Measurements from ENCODE around the gene DNM3. TPM values are rescaled to one million over a fixed set of nuclear protein-coding genes. Genes with fewer than 3 reads are reported as not detected.

DNM3 gene
- total and polyA plus RNA-seq, 4 donors, result 2.6 to 16.2 (median 5.1) TPM; not detected in 1

DNA sequence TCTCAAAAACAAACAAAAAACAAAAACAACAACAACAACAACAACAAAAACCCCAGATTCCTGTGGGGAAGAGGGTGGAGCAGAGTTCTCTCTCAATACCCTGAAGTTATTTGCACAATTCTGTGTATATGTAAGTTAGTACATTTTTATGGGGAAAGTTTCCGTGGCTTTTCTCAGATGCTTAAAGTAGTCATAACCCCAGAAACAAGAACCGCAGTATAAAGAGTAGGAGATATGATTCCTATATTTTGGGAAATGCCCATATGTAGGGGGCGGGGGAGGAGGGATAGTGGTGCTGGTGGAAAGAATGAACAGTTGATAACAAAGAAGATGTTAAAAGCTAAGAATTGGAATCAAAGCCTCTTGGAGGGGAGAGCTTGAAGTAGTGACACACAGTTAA lies 131.5 kb downstream of the DNM3 start:
- no peak for ATAC-seq (ENCODE audit: low FRiP score)
- intact Hi-C loops (cut with DNase I), result no loop called here

DNA sequence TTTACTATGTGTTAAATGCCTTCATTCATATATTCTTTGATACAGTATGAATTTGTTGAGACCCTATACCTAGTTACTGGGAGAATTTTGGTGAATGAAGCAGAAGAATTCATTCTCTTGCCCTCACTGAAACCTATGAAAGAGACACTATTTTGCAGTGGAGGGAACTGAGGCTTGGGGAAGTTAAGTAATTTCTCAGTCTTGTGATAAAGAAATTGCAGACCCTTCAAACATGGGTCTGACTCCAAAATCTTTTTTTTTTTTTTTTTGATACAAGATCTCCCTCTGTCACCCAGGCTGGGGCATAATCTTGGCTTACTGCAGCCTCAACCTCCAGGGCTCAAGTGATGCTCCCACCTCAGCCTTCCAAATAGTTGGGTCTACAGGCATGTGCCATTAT lies 132.1 kb downstream of the DNM3 start:
- intact Hi-C loops (cut with DNase I), result no loop called here

More for the DNA sequence above, 131.5 kb downstream of the DNM3 start:
- H3K4me1 ChIP-seq (ENCODE audit: control insufficient read depth in 1 of 2, insufficient read depth in 2 of 2, low read length in 2 of 2), result no peaks in the 10 kb centered on the region
- no peak for DNase-seq
- no peaks in the 10 kb centered on the region for H3K27me3 ChIP-seq (ENCODE audit: control insufficient read depth in 1 of 2, insufficient read depth in 2 of 2, low read length in 1 of 2)
- no peaks in the 10 kb centered on the region for H3K9me3 ChIP-seq (ENCODE audit: control insufficient read depth, low read length)
- H3K4me3 ChIP-seq (ENCODE audit: low read length in 2 of 2), result no peak overlapping the region
- WGBS, 2 donors, result 92 to 93% methylated on average over 3 of the region's 3 CpGs
- no peaks in the 10 kb centered on the region for H3K36me3 ChIP-seq (ENCODE audit: control insufficient read depth in 1 of 2, insufficient read depth in 2 of 2, low read length in 1 of 2)
- no peak overlapping the region for H3K27ac ChIP-seq (ENCODE audit: low read depth in 1 of 2, low read length in 2 of 2)

GRCh38 chr1:171981303-171981702 lies 140.0 kb downstream of the DNM3 start:
- no peak overlapping the region for H3K27ac ChIP-seq (ENCODE audit: low read depth in 1 of 2, low read length in 2 of 2)
- no peaks in the 10 kb centered on the region for H3K27me3 ChIP-seq (ENCODE audit: control insufficient read depth in 1 of 2, insufficient read depth in 2 of 2, low read length in 1 of 2)
- ATAC-seq (ENCODE audit: low FRiP score) (no peak), DNase-seq (no peak)
- intact Hi-C loops (cut with DNase I), result no loop called here
- no peak overlapping the region for H3K4me3 ChIP-seq (ENCODE audit: low read length in 2 of 2)
- H3K36me3 ChIP-seq (ENCODE audit: control insufficient read depth in 1 of 2, insufficient read depth in 2 of 2, low read length in 1 of 2), result no peaks in the 10 kb centered on the region
- H3K4me1 ChIP-seq (ENCODE audit: control insufficient read depth in 1 of 2, insufficient read depth in 2 of 2, low read length in 2 of 2), result no peaks in the 10 kb centered on the region
- H3K9me3 ChIP-seq (ENCODE audit: control insufficient read depth, low read length), result no peaks in the 10 kb centered on the region

More for the DNA sequence above, 132.1 kb downstream of the DNM3 start:
- Histone ChIP-seq H3K4me3 (ENCODE audit: low read length in 2 of 2) (no peak overlapping the region), H3K27me3 (ENCODE audit: control insufficient read depth in 1 of 2, insufficient read depth in 2 of 2, low read length in 1 of 2) (no peaks in the 10 kb centered on the region), H3K9me3 (ENCODE audit: control insufficient read depth, low read length) (no peaks in the 10 kb centered on the region), H3K27ac (ENCODE audit: low read depth in 1 of 2, low read length in 2 of 2) (no peak overlapping the region), H3K4me1 (ENCODE audit: control insufficient read depth in 1 of 2, insufficient read depth in 2 of 2, low read length in 2 of 2) (no peaks in the 10 kb centered on the region), H3K36me3 (ENCODE audit: control insufficient read depth in 1 of 2, insufficient read depth in 2 of 2, low read length in 1 of 2) (no peaks in the 10 kb centered on the region)
- ATAC-seq (ENCODE audit: low FRiP score), result no peak
- no peak for DNase-seq

- Histone ChIP-seq H3K27me3 (ENCODE audit: control insufficient read depth in 1 of 2, insufficient read depth in 2 of 2, low read length in 1 of 2) (no peaks in the 10 kb centered on the region), H3K27ac (ENCODE audit: low read depth in 1 of 2, low read length in 2 of 2) (no peak overlapping the region), H3K9me3 (ENCODE audit: control insufficient read depth, low read length) (no peaks in the 10 kb centered on the region), H3K36me3 (ENCODE audit: control insufficient read depth in 1 of 2, insufficient read depth in 2 of 2, low read length in 1 of 2) (no peaks in the 10 kb centered on the region), H3K4me3 (ENCODE audit: low read length in 2 of 2) (no peak overlapping the region), H3K4me1 (ENCODE audit: control insufficient read depth in 1 of 2, insufficient read depth in 2 of 2, low read length in 2 of 2) (no peaks in the 10 kb centered on the region)
- WGBS, 2 donors, result 34 to 35% methylated on average over 1 of the region's 1 CpG
- intact Hi-C loops (cut with DNase I), result loop anchor here in 1 of 2 donors (2.0 kb wide), 1 partner anchor 183 kb away; no protein-coding TSS in a partner anchor
- ATAC-seq (ENCODE audit: low FRiP score) (peak; percentile 33), DNase-seq (no peak)
Observed at GRCh38 chr1:171983584-171983983, 142.3 kb downstream of the DNM3 start.

- H3K27ac ChIP-seq (ENCODE audit: low read depth in 1 of 2, low read length in 2 of 2), result no peak overlapping the region
- ATAC-seq (ENCODE audit: low FRiP score) (no peak), DNase-seq (no peak)
- no peaks in the 10 kb centered on the region for H3K36me3 ChIP-seq (ENCODE audit: control insufficient read depth in 1 of 2, insufficient read depth in 2 of 2, low read length in 1 of 2)
- 37 to 41% methylated on average over 7 of the region's 7 CpGs for WGBS, 2 donors
- no peak overlapping the region for H3K4me3 ChIP-seq (ENCODE audit: low read length in 2 of 2)
- H3K9me3 ChIP-seq (ENCODE audit: control insufficient read depth, low read length), result no peaks in the 10 kb centered on the region
- no peaks in the 10 kb centered on the region for H3K27me3 ChIP-seq (ENCODE audit: control insufficient read depth in 1 of 2, insufficient read depth in 2 of 2, low read length in 1 of 2)
- H3K4me1 ChIP-seq (ENCODE audit: control insufficient read depth in 1 of 2, insufficient read depth in 2 of 2, low read length in 2 of 2), result no peaks in the 10 kb centered on the region
- intact Hi-C loops (cut with DNase I), result no loop called here
Observed at GRCh38 chr1:171984262-171984661, 143.0 kb downstream of the DNM3 start.

DNA sequence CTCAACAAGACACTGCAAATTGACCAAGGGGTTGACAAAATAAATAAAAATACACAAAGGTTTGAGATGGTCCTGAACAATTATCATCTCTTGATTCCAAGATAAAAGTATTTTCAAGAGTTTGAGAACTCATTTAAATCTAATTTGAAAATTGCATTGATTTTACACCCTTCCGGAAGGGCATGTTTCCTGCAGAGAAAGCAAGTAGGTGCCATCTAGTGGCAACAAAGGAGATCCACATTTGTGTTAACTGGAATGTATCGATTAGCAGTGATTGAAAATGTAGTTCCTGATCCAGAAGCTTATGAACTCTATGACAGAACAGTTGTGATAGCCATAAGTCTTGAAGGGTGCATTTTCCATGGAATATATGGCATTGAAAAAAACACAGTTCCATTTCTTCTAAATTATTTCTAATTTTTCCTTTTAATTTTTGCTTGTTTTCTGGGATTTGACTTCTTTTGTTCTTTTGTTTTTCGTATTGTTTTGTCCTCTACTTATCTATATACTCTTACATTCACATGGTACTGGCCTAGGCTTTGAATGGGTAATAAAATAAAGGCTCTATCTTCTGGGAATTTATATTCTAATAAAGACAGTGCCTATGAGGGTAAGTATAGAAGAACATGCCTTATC lies 143.7 kb downstream of the DNM3 start:
- H3K27me3 ChIP-seq (ENCODE audit: control insufficient read depth in 1 of 2, insufficient read depth in 2 of 2, low read length in 1 of 2), result no peaks in the 10 kb centered on the region
- H3K4me3 ChIP-seq (ENCODE audit: low read length in 2 of 2), result no peak overlapping the region
- no peak overlapping the region for H3K27ac ChIP-seq (ENCODE audit: low read depth in 1 of 2, low read length in 2 of 2)
- ATAC-seq (ENCODE audit: low FRiP score) (no peak), DNase-seq (no peak)
- 17 to 18% methylated on average over 3 of the region's 3 CpGs for WGBS, 2 donors
- no peaks in the 10 kb centered on the region for H3K4me1 ChIP-seq (ENCODE audit: control insufficient read depth in 1 of 2, insufficient read depth in 2 of 2, low read length in 2 of 2)
- intact Hi-C loops (cut with DNase I), result loop anchor here (5.0 kb wide), 2 partner anchors 183 to 343 kb away; no protein-coding TSS in a partner anchor
- no peaks in the 10 kb centered on the region for H3K9me3 ChIP-seq (ENCODE audit: control insufficient read depth, low read length)
- H3K36me3 ChIP-seq (ENCODE audit: control insufficient read depth in 1 of 2, insufficient read depth in 2 of 2, low read length in 1 of 2), result no peaks in the 10 kb centered on the region

- WGBS, 2 donors, result 56 to 60% methylated on average over 2 of the region's 2 CpGs
- no peak for ATAC-seq (ENCODE audit: low FRiP score)
Observed at GRCh38 chr1:171985639-171986038, 144.3 kb downstream of the DNM3 start.

DNA sequence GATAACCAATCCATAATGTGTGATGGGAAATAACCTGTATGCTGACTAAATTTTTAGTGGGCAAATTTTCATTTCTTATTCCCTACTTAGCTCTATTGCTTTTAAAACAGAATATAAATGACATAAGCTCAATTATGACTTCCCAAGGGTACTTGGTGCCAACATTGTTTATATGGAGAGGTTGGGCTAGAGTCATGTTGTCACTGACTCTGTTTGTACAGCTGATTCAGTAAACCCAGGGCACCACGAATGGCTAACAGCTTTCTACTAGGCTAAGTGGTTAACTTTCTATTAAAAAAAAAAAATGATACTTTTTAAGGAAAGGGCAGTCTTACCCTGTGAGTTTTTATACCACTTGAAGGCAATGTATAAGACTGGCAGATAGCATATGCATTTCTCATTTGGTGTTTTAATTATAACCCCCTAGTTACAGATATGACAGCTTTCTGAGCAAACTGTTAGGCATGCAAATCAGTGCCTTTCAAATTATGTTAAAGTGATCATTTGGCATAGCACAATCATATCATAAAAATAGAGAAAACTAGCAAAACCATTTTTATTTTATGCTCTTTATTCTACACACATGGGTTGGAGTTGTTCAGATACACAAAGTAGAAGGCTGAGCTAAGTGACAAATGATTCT lies 147.1 kb downstream of the DNM3 start:
- Histone ChIP-seq H3K27ac (ENCODE audit: low read depth in 1 of 2, low read length in 2 of 2) (no peak overlapping the region), H3K4me3 (ENCODE audit: low read length in 2 of 2) (no peak overlapping the region), H3K4me1 (ENCODE audit: control insufficient read depth in 1 of 2, insufficient read depth in 2 of 2, low read length in 2 of 2) (no peaks in the 10 kb centered on the region), H3K27me3 (ENCODE audit: control insufficient read depth in 1 of 2, insufficient read depth in 2 of 2, low read length in 1 of 2) (no peaks in the 10 kb centered on the region), H3K36me3 (ENCODE audit: control insufficient read depth in 1 of 2, insufficient read depth in 2 of 2, low read length in 1 of 2) (no peaks in the 10 kb centered on the region), H3K9me3 (ENCODE audit: control insufficient read depth, low read length) (no peaks in the 10 kb centered on the region)
- WGBS, 2 donors, result 43 to 45% methylated on average over 1 of the region's 1 CpG
- ATAC-seq (ENCODE audit: low FRiP score) (no peak), DNase-seq (no peak)
- intact Hi-C loops (cut with DNase I), result loop anchor here (5.0 kb wide), 2 partner anchors 186 to 346 kb away; no protein-coding TSS in a partner anchor

More at GRCh38 chr1:171985639-171986038, 144.3 kb downstream of the DNM3 start:
- H3K4me3 ChIP-seq (ENCODE audit: low read length in 2 of 2), result no peak overlapping the region
- DNase-seq, result no peak
- H3K9me3 ChIP-seq (ENCODE audit: control insufficient read depth, low read length), result no peaks in the 10 kb centered on the region
- no peaks in the 10 kb centered on the region for H3K27me3 ChIP-seq (ENCODE audit: control insufficient read depth in 1 of 2, insufficient read depth in 2 of 2, low read length in 1 of 2)
- intact Hi-C loops (cut with DNase I), result loop anchor here (5.0 kb wide), 2 partner anchors 183 to 343 kb away; no protein-coding TSS in a partner anchor
- H3K36me3 ChIP-seq (ENCODE audit: control insufficient read depth in 1 of 2, insufficient read depth in 2 of 2, low read length in 1 of 2), result no peaks in the 10 kb centered on the region
- H3K27ac ChIP-seq (ENCODE audit: low read depth in 1 of 2, low read length in 2 of 2), result no peak overlapping the region
- H3K4me1 ChIP-seq (ENCODE audit: control insufficient read depth in 1 of 2, insufficient read depth in 2 of 2, low read length in 2 of 2), result no peaks in the 10 kb centered on the region

- Histone ChIP-seq H3K4me3 (ENCODE audit: low read length in 2 of 2) (no peak overlapping the region), H3K27ac (ENCODE audit: low read depth in 1 of 2, low read length in 2 of 2) (no peak overlapping the region), H3K27me3 (ENCODE audit: control insufficient read depth in 1 of 2, insufficient read depth in 2 of 2, low read length in 1 of 2) (no peaks in the 10 kb centered on the region), H3K36me3 (ENCODE audit: control insufficient read depth in 1 of 2, insufficient read depth in 2 of 2, low read length in 1 of 2) (no peaks in the 10 kb centered on the region), H3K4me1 (ENCODE audit: control insufficient read depth in 1 of 2, insufficient read depth in 2 of 2, low read length in 2 of 2) (no peaks in the 10 kb centered on the region), H3K9me3 (ENCODE audit: control insufficient read depth, low read length) (no peaks in the 10 kb centered on the region)
- DNase-seq, result no peak
- intact Hi-C loops (cut with DNase I), result no loop called here
- ATAC-seq (ENCODE audit: low FRiP score), result no peak
Observed at GRCh38 chr1:171990371-171990770, 149.1 kb downstream of the DNM3 start.
